Hepatocyte (in vitro differentiated cells): ENCODE measurements around the gene RAET1E. TPM values are rescaled to one million over a fixed set of nuclear protein-coding genes. Genes with fewer than 3 reads are reported as not detected.
"Not testable (repeated sequence)": the region's sequence is repeated elsewhere in the genome, so short reads cannot be mapped to it uniquely, and the experiment has no call there.

ENCODE experiments used
- DNase-seq: peaks from one replicate; pipeline ENCODE4 v3.0.0-alpha.2; 2016; ENCODE audit warnings: low spot score
- H2AFZ ChIP-seq: fragments of 200-600 bp; sonication (generic); 2 replicates; pipeline ENCODE4 v1.6.0; 2016; ENCODE audit warnings: antibody characterized with exemption, mild to moderate bottlenecking
- H3K27ac ChIP-seq: fragments of 200-600 bp; sonication (generic); 2 replicates; pipeline ENCODE4 v1.5.1; 2016; ENCODE audit warnings: mild to moderate bottlenecking
- H3K27me3 ChIP-seq: fragments of 200-600 bp; sonication (generic); 2 replicates; pipeline ENCODE4 v1.6.1; 2016
- H3K36me3 ChIP-seq: fragments of 200-600 bp; sonication (generic); replicated peaks from 2 replicates; pipeline ENCODE4 v1.5.1; 2016; ENCODE audit warnings: low read depth; ENCODE audit not compliant: insufficient read depth
- H3K4me1 ChIP-seq: fragments of 200-600 bp; sonication (generic); 2 replicates; pipeline ENCODE4 v1.5.1; 2016; ENCODE audit warnings: mild to moderate bottlenecking, moderate library complexity; ENCODE audit not compliant: insufficient read depth
- H3K4me2 ChIP-seq: fragments of 200-600 bp; sonication (generic); 2 replicates; pipeline ENCODE4 v1.6.0; 2016
- H3K4me3 ChIP-seq: fragments of 200-600 bp; sonication (generic); 2 replicates; pipeline ENCODE4 v1.5.1; 2016; ENCODE audit warnings: mild to moderate bottlenecking
- H3K79me2 ChIP-seq: fragments of 200-600 bp; sonication (generic); 2 replicates; pipeline ENCODE4 v1.6.0; 2017; ENCODE audit warnings: mild to moderate bottlenecking
- H3K9me2 ChIP-seq: fragments of 200-600 bp; sonication (generic); replicated peaks from 2 replicates; pipeline ENCODE4 v1.6.0; 2017; ENCODE audit warnings: mild to moderate bottlenecking; ENCODE audit not compliant: insufficient read depth
- H3K9me3 ChIP-seq: fragments of 200-600 bp; sonication (generic); 2 replicates; pipeline ENCODE4 v1.5.1; 2016; ENCODE audit warnings: low read depth, mild to moderate bottlenecking
- H4K20me1 ChIP-seq: fragments of 200-600 bp; sonication (generic); 2 replicates; pipeline ENCODE4 v1.6.0; 2016; ENCODE audit warnings: mild to moderate bottlenecking; ENCODE audit not compliant: insufficient read depth, poor library complexity, severe bottlenecking
- CTCF ChIP-seq: fragments of 200-600 bp; sonication (generic); IDR thresholded peaks from 2 replicates; pipeline ENCODE4 v1.5.1; 2016; ENCODE audit warnings: antibody characterized with exemption, mild to moderate bottlenecking; ENCODE audit not compliant: poor library complexity
- EZH2 ChIP-seq: fragments of 200-600 bp; sonication (generic); IDR thresholded peaks from 2 replicates; pipeline ENCODE4 v1.6.1; 2016; ENCODE audit warnings: antibody characterized with exemption, mild to moderate bottlenecking, borderline replicate concordance
- EZH2phosphoT487 ChIP-seq: fragments of 200-600 bp; sonication (generic); IDR thresholded peaks from one replicate; pipeline ENCODE4 v1.6.1; 2018; ENCODE audit warnings: antibody characterized with exemption, mild to moderate bottlenecking, low read depth, moderate library complexity; ENCODE audit not compliant: unreplicated experiment, severe bottlenecking
- WGBS: methylation state at CpG from one replicate; pipeline ENCODE4 v1.1.6; 2016; ENCODE audit warnings: low lambda C conversion rate; ENCODE audit errors: missing lambda C conversion rate; 5-methylcytosine and 5-hydroxymethylcytosine counted together
- polyA plus RNA-seq: library from polyadenylated mRNA; unstranded; fragments of >200 nt; fragmentation: Nextera tagmentation; extraction: Ambion mirVana; gene quantifications from 2 replicates; pipeline ENCODE4 v1.2.1, GENCODE V29; 2016
- total RNA-seq: library from RNA; depleted of rRNA; stranded (reverse); fragments of >200 nt; gene quantifications from 2 replicates; pipeline ENCODE4 v1.2.3, GENCODE V29; 2014

RAET1E gene
- total and polyA plus RNA-seq, 2 experiments from 2014 or later, result not detected

- Histone ChIP-seq H3K9me3 (no peaks in the 10 kb centered on the region), H3K36me3 (no peaks in the 10 kb centered on the region), H3K9me2 (no peaks in the 10 kb centered on the region), H2AFZ (no peak overlapping the region), H3K27ac (no peak overlapping the region), H4K20me1 (no peaks in the 10 kb centered on the region), H3K4me3 (no peak overlapping the region), H3K4me1 (no peaks in the 10 kb centered on the region), H3K4me2 (no peak overlapping the region), H3K79me2 (no peaks in the 10 kb centered on the region), H3K27me3 (peaks cover 5% of the 10 kb centered on the region)
- DNase-seq, result no peak
- 96% methylated on average over 23 of the region's 23 CpGs for WGBS
- no peak for TF ChIP-seq EZH2phosphoT487
- TF ChIP-seq EZH2, result no peak
- no peak for TF ChIP-seq CTCF
Measured at GRCh38 chr6:149910721-149911151, 12.8 kb upstream of the RAET1E start.

GRCh38 chr6:149909701-149910470 is 12.0 kb upstream of the RAET1E start:
- Histone ChIP-seq H3K36me3 (no peaks in the 10 kb centered on the region), H2AFZ (no peak overlapping the region), H3K27me3 (peaks cover 5% of the 10 kb centered on the region), H3K79me2 (no peaks in the 10 kb centered on the region), H3K4me2 (no peak overlapping the region), H3K4me1 (no peaks in the 10 kb centered on the region), H3K4me3 (no peak overlapping the region), H3K9me3 (no peaks in the 10 kb centered on the region), H3K9me2 (no peaks in the 10 kb centered on the region), H4K20me1 (no peaks in the 10 kb centered on the region), H3K27ac (no peak overlapping the region)
- no peak for TF ChIP-seq CTCF
- TF ChIP-seq EZH2, result no peak
- no peak for TF ChIP-seq EZH2phosphoT487
- DNase-seq, result no peak
- 85% methylated on average over 9 of the region's 9 CpGs for WGBS

- DNase-seq, H3K27me3 ChIP-seq, H2AFZ ChIP-seq, H3K4me2 ChIP-seq, H3K4me3 ChIP-seq, H3K79me2 ChIP-seq, H3K9me3 ChIP-seq, H3K4me1 ChIP-seq, H3K27ac ChIP-seq, H3K9me2 ChIP-seq, H3K36me3 ChIP-seq, H4K20me1 ChIP-seq: not testable (repeated sequence)
- WGBS, result 72% methylated on average over 4 of the region's 4 CpGs
Measured at GRCh38 chr6:149908480-149908879, 10.6 kb upstream of the RAET1E start.

GRCh38 chr6:149907317-149907716 is 9.4 kb upstream of the RAET1E start:
- H2AFZ ChIP-seq, result no peak overlapping the region
- 83% methylated on average over 2 of the region's 2 CpGs for WGBS
- no peaks in the 10 kb centered on the region for H3K27me3 ChIP-seq
- H3K4me1 ChIP-seq, result no peaks in the 10 kb centered on the region
- H3K79me2 ChIP-seq, result no peaks in the 10 kb centered on the region
- DNase-seq, result no peak
- H3K27ac ChIP-seq, result no peak overlapping the region
- H3K9me3 ChIP-seq, result no peaks in the 10 kb centered on the region
- H3K9me2 ChIP-seq, result no peaks in the 10 kb centered on the region
- H3K4me3 ChIP-seq, result no peak overlapping the region
- no peak for TF ChIP-seq EZH2
- no peak for TF ChIP-seq EZH2phosphoT487
- TF ChIP-seq CTCF, result no peak
- no peaks in the 10 kb centered on the region for H4K20me1 ChIP-seq
- H3K36me3 ChIP-seq, result no peaks in the 10 kb centered on the region
- H3K4me2 ChIP-seq, result no peak overlapping the region
